PC-9 (cell line): ENCODE data around the gene PLD6. TPM values are rescaled to one million over a fixed set of nuclear protein-coding genes. Genes with fewer than 3 reads are reported as not detected.

Experiments used
- BruUV-seq: library from RNA; stranded (reverse); fragments of 400-500 nt; replicated peaks from 2 replicates; lab custom pipeline; 2021; lab: Mats Ljungman, UMichigan
- CTCF ChIA-PET: fragments of 300-600 bp; sonication (Branson Sonifier 250); formaldehyde crosslinking; loops from one replicate; lab custom pipeline; 2022; ENCODE audit warnings: antibody characterized with exemption; lab: Charles Lee
- POLR2A ChIA-PET: fragments of 300-600 bp; sonication (Branson Sonifier 250); formaldehyde crosslinking; loops from one replicate; lab custom pipeline; 2022; ENCODE audit warnings: antibody characterized with exemption; ENCODE audit not compliant: unreplicated experiment; lab: Charles Lee
- DNase-seq, 2 experiments: peaks; one replicate each; pipeline versions ENCODE4 v3.0.0 to v3.0.0-alpha.2; 2015 to 2022; ENCODE audit warnings: mixed read lengths in 1 of 2
- H2AFZ ChIP-seq: fragments of 200-600 bp; sonication (generic); 2 replicates; pipeline ENCODE4 v1.8.1; 2017; ENCODE audit warnings: antibody characterized with exemption
- H3F3A ChIP-seq: fragments of 200-600 bp; sonication (generic); 2 replicates; pipeline ENCODE4 v1.8.1; 2017; ENCODE audit warnings: antibody characterized with exemption, mild to moderate bottlenecking, low read depth; ENCODE audit not compliant: insufficient read depth
- H3K27ac ChIP-seq: fragments of 200-600 bp; sonication (generic); 2 replicates; pipeline ENCODE4 v1.6.1; 2016; ENCODE audit warnings: mixed run types
- H3K27me3 ChIP-seq: fragments of 200-600 bp; sonication (generic); 2 replicates; pipeline ENCODE4 v1.6.1; 2016; ENCODE audit warnings: low read depth, mixed run types; ENCODE audit not compliant: insufficient read depth
- H3K36me3 ChIP-seq: fragments of 200-600 bp; sonication (generic); 2 replicates; pipeline ENCODE4 v1.6.1; 2016; ENCODE audit warnings: low read depth, mixed run types
- H3K4me1 ChIP-seq: fragments of 200-600 bp; sonication (generic); replicated peaks from 2 replicates; pipeline ENCODE4 v1.6.1; 2016; ENCODE audit warnings: mixed run types; ENCODE audit not compliant: insufficient read depth
- H3K4me2 ChIP-seq: fragments of 200-600 bp; sonication (generic); 2 replicates; pipeline ENCODE4 v1.6.1; 2017; ENCODE audit warnings: mixed run types
- H3K4me3 ChIP-seq: fragments of 200-600 bp; sonication (generic); 2 replicates; pipeline ENCODE4 v1.6.1; 2016; ENCODE audit warnings: mixed run types
- H3K79me2 ChIP-seq: fragments of 200-600 bp; sonication (generic); 2 replicates; pipeline ENCODE4 v1.6.1; 2017; ENCODE audit warnings: low read depth, mixed run types
- H3K9me2 ChIP-seq: fragments of 200-600 bp; sonication (generic); 2 replicates; pipeline ENCODE4 v1.8.1; 2017; ENCODE audit warnings: mild to moderate bottlenecking; ENCODE audit not compliant: insufficient read depth
- H3K9me3 ChIP-seq: fragments of 200-600 bp; sonication (generic); 2 replicates; pipeline ENCODE4 v1.8.1; 2016; ENCODE audit warnings: low read depth; ENCODE audit not compliant: insufficient read depth
- H4K20me1 ChIP-seq: fragments of 200-600 bp; sonication (generic); 2 replicates; pipeline ENCODE4 v1.8.1; 2017; ENCODE audit not compliant: insufficient read depth
- CTCF ChIP-seq: fragments of 200-600 bp; sonication (generic); conservative IDR thresholded peaks from 2 replicates; pipeline ENCODE4 v1.6.1; 2017; ENCODE audit warnings: mixed run types, antibody characterized with exemption, mild to moderate bottlenecking, moderate library complexity
- EZH2 ChIP-seq: fragments of 200-600 bp; sonication (generic); IDR thresholded peaks from 2 replicates; pipeline ENCODE4 v1.8.0; 2017; ENCODE audit warnings: antibody characterized with exemption, low read depth
- intact Hi-C: fragments of 100-400 bp; cut with micrococcal nuclease; formaldehyde crosslinking; loops from one replicate; pipeline ENCODE4 v1.10.0; 2022; ENCODE audit not compliant: unreplicated experiment
- total RNA-seq: library from RNA; stranded (reverse); gene quantifications from 2 replicates; pipeline ENCODE4 v1.2.3, GENCODE V29; 2021

Gene PLD6
- total RNA-seq, 1 experiment from 2014 or later = 4.1 TPM

DNA sequence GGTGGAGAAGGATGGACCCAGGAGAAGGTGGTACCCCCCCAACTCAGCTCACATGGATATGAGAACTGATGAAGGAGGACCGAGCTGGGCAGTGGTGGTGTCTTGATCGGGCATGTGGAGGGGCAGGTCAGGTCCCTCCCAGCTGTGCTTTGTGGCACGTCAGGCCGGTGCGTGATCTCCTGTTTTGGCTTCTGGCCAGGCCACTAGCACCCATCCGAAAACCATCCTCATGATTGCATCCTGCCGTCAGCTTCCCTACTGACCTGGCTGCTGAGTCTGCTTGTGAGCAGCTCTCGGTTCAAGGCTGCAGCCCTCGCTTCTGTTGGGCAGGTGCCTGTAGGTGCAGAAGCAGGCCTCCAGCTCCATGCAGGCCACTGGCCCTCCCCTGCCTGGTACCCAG, 53.1 kb downstream of the PLD6 start:
- no peak for DNase-seq
- no peak overlapping the region for H2AFZ ChIP-seq
- no peaks in the 10 kb centered on the region for H3K9me2 ChIP-seq
- ChIA-PET POLR2A (no interaction called here), CTCF (no interaction called here)
- peaks cover 67% of the 10 kb centered on the region for H3K36me3 ChIP-seq
- no peak overlapping the region for H3K4me2 ChIP-seq
- H3K4me3 ChIP-seq = no peak overlapping the region
- peaks cover 60% of the 10 kb centered on the region for H3F3A ChIP-seq
- H3K79me2 ChIP-seq = 0 out of 2 replicates have a peak, but pooled peaks cover 15% of the 10 kb centered on the region
- peaks cover 84% of the 10 kb centered on the region for H4K20me1 ChIP-seq
- H3K27ac ChIP-seq = no peak overlapping the region
- intact Hi-C loops = loop anchor here (2.0 to 5.0 kb wide), 2 partner anchors 101 to 150 kb away; no protein-coding TSS in a partner anchor
- no peaks in the 10 kb centered on the region for H3K4me1 ChIP-seq
- BruUV-seq = no TSS peak
- no peaks in the 10 kb centered on the region for H3K27me3 ChIP-seq
- TF ChIP-seq CTCF (no peak), EZH2 (no peak)
- no peaks in the 10 kb centered on the region for H3K9me3 ChIP-seq

GRCh38 chr17:17152385-17152784, 53.7 kb downstream of the PLD6 start:
- 0 out of 2 replicates have a peak, but pooled peaks cover 22% of the 10 kb centered on the region for H3K79me2 ChIP-seq
- H3K4me1 ChIP-seq = no peaks in the 10 kb centered on the region
- no TSS peak for BruUV-seq
- no peak for TF ChIP-seq EZH2
- H3F3A ChIP-seq = peaks cover 65% of the 10 kb centered on the region
- H2AFZ ChIP-seq = no peak overlapping the region
- peaks cover 77% of the 10 kb centered on the region for H4K20me1 ChIP-seq
- no peaks in the 10 kb centered on the region for H3K9me3 ChIP-seq
- no peaks in the 10 kb centered on the region for H3K9me2 ChIP-seq
- intact Hi-C loops = loop anchor here (2.0 to 5.0 kb wide), 2 partner anchors 100 to 150 kb away; no protein-coding TSS in a partner anchor
- POLR2A ChIA-PET = interaction anchor here (0.7 kb wide), 1 partner anchor 81 kb away, joined by 6 read pairs; no protein-coding TSS in a partner anchor
- CTCF ChIA-PET = no interaction called here
- H3K27me3 ChIP-seq = no peaks in the 10 kb centered on the region
- peak in 1 of 2 experiments; percentile 31 for DNase-seq
- peaks cover 70% of the 10 kb centered on the region for H3K36me3 ChIP-seq
- H3K27ac ChIP-seq = no peak overlapping the region
- no peak overlapping the region for H3K4me3 ChIP-seq
- no peak overlapping the region for H3K4me2 ChIP-seq

DNA sequence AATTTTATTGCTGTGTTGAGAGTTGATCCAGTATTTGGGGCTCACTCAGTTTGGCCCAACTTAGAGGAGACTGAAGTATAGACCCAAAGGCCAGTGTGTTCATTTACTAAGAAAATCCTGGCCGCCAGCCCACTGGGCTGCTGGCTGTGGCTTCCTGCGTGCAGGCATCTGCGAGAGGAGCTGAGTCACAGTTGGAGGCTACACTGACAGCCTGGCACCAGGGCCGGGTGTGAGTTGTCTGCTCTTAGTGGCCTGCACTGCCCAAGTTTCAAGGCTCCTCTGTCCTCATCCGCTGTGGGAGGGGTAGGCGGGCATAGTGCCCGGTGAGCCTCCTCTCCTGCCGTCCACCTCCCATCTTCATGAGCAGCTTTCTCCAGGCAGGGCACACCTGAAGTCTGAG, 54.2 kb downstream of the PLD6 start:
- no peak overlapping the region for H3K4me2 ChIP-seq
- POLR2A ChIA-PET = interaction anchor here (0.7 kb wide), 1 partner anchor 81 kb away, joined by 6 read pairs; no protein-coding TSS in a partner anchor
- no peak overlapping the region for H2AFZ ChIP-seq
- H3K4me1 ChIP-seq = no peaks in the 10 kb centered on the region
- no peaks in the 10 kb centered on the region for H3K9me3 ChIP-seq
- H3K27me3 ChIP-seq = no peaks in the 10 kb centered on the region
- no peak overlapping the region for H3K4me3 ChIP-seq
- peak in 1 of 2 experiments; percentile 83 for DNase-seq
- CTCF ChIA-PET = no interaction called here
- H3K27ac ChIP-seq = peak overlapping the region; percentile 28; the same call in 1 of the 2 replicates
- peaks cover 71% of the 10 kb centered on the region for H3K36me3 ChIP-seq
- H3K9me2 ChIP-seq = no peaks in the 10 kb centered on the region
- H3F3A ChIP-seq = peaks cover 65% of the 10 kb centered on the region
- TF ChIP-seq CTCF = no peak
- TF ChIP-seq EZH2 = no peak
- intact Hi-C loops = loop anchor here (2.0 to 5.0 kb wide), 2 partner anchors 100 to 149 kb away; no protein-coding TSS in a partner anchor
- peaks cover 73% of the 10 kb centered on the region for H4K20me1 ChIP-seq
- no TSS peak for BruUV-seq
- 0 out of 2 replicates have a peak, but pooled peaks cover 24% of the 10 kb centered on the region for H3K79me2 ChIP-seq
